NCI-H1417 treated with DMSO at 0.1 percent for 48 hours (cell line): Measurements from ENCODE around the gene SLC48A1.

Experiments
- DNase-seq: peaks from one replicate; lab custom pipeline; 2025; lab: John Stamatoyannopoulos, UW

SLC48A1 gene

DNA sequence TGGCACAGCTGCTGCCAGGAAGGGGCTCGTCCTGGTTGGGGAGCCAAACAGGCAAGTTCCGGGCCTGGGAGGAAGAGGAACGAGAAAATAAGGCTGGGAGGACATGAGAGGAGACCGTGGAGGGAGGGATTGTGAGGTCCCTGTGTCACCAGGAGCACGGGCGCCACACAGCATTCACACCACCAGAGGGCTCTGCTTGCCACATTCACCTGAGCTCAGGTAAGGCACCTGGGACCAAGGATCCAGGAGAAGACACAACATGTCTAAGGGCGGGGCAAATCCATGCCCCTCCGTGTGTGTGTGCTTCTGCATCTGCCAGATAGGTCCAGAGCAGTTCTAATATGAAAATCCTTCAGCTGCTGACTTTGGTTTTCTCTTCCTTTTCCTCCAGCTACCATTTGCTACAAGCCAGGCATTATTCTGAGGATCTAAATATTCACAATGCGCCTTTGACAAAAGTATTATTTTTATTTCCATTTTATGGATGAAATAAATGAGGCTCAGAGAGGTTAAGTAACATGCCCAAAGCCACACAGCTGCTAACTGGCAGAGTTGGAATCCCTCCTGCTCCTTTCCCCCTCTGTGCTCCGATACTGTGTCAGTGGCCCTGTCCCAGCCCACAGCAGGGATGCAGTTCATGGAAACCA, 28.9 kb upstream of the SLC48A1 start:
- DNase-seq: peak; percentile 43

- no peak for DNase-seq
Observed at GRCh38 chr12:47744778-47745436, 28.1 kb upstream of the SLC48A1 start.

GRCh38 chr12:47745485-47746041, 27.5 kb upstream of the SLC48A1 start:
- DNase-seq: no peak

GRCh38 chr12:47746073-47746472, 27.0 kb upstream of the SLC48A1 start:
- no peak for DNase-seq

GRCh38 chr12:47746523-47746922, 26.5 kb upstream of the SLC48A1 start:
- DNase-seq: no peak

DNA sequence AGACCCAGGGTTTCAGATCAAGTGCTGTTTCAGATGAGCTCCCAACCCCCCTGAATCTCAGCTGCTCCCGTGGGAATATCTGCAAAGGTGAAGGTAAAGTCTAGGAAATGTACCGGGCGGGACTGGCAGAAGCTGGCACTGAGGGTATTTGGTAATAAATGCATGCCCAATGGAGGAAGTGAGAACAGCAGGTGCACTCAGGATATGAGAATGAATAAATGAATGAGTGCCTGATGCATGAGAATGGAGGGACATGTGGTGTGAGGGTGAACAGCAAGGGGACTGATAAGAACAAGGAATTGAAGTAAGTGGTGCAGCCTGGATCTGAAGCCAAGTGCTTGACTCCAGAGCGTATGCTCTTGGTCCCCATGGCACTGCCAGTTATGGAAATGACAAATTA, 25.9 kb upstream of the SLC48A1 start:
- DNase-seq: no peak

- DNase-seq: no peak
Observed at GRCh38 chr12:47747596-47748506, 25.2 kb upstream of the SLC48A1 start.

- DNase-seq: no peak
Observed at GRCh38 chr12:47748507-47748828, 24.6 kb upstream of the SLC48A1 start.

DNA sequence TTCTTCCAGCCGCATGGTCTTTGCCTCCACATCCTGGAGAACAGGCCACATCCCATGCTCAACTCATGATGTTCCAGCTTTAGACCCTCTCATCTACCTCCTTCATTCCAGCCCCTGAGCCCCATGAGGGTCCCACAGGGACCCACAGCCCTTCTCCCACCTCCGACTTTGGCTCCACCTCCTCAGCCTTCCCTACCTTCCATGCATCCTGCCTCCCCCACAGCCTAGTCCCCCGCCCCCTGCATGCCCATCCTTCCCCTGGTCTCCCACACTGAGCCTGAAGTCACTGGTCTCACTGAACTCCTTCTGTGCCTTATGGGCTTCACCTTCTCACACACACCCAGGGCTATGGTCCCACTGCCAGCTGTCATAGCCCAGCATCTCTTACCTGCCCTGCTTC, 24.1 kb upstream of the SLC48A1 start:
- no peak for DNase-seq

DNA sequence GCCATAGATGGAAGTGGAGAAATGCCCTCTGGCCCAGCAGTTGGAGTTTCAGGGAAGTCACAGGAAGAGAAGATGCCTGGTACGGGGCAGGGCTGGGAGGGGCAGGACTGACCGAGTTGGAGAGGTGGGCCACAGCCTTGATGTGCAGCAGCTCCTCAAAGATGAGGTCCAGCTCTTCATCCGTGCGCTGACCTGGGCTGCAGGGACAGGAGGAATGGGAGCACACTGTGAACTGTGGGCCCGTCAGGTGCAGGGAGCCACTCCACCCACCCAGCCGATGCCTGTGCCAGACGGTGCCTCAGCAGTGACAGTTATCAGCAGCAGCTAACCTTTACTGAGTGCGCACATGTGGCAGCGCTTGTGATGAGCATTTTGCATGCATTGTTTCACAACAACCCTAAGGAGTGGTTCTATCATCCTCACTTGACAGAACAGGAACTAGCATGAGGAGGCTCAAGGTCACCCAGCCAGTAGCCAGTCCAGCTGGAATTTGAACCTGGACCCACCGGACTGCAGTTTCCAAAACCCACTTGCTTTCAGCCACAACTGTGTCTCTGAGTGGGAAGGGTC, 22.7 kb upstream of the SLC48A1 start:
- DNase-seq: no peak

DNA sequence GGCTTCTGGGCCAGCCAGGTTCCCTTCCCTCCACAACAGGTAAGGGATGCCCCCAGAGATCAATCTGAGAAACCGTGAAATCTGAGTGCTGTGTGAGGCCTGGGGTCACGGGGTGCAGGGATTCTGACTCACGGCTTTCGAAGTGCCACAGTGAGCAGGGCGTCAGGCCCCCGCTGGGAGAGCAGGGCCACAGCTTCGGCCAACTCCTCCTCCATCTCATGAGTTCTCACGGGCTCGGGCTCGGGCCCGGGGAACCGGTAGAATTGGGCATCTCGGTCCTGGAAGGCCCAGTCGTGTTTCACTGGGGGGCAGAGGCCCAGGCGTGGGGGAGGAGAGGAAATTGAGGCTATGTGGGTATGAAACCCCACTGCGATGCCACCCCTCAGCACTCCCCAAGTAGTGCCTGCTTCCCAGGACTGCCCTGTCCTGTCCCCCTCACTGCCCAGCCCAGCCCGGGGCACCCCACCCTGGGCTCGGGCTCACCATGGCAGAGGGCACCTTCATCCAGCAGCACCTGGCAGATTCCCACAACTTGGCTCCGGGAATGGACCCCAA, 22.0 kb upstream of the SLC48A1 start:
- DNase-seq: no peak

DNA sequence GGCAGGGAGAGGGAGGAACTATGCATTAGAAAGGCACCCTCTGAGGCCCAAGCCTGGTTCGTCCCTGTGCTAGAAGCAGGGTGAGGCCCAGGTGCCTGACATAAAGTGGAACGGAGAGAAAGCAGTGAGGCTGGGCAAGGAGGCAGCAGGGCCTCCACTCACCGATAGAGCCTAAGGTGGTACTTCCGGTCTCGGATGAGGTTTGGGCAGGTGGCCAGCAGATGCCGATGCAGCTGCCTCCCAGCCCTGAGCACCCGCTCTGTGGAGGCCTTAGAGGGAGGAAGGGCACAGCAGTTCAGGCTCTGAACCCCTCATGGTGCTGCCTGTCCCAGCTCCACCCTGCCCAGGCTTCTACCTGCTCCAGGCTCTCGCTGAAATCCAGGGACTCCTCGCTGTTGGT, 21.5 kb upstream of the SLC48A1 start:
- no peak for DNase-seq

- no peak for DNase-seq
Observed at GRCh38 chr12:47752121-47752520, 20.9 kb upstream of the SLC48A1 start.

- DNase-seq: no peak
Observed at GRCh38 chr12:47752552-47752951, 20.5 kb upstream of the SLC48A1 start.

- no peak for DNase-seq
Observed at GRCh38 chr12:47753021-47754001, 19.7 kb upstream of the SLC48A1 start.

DNA sequence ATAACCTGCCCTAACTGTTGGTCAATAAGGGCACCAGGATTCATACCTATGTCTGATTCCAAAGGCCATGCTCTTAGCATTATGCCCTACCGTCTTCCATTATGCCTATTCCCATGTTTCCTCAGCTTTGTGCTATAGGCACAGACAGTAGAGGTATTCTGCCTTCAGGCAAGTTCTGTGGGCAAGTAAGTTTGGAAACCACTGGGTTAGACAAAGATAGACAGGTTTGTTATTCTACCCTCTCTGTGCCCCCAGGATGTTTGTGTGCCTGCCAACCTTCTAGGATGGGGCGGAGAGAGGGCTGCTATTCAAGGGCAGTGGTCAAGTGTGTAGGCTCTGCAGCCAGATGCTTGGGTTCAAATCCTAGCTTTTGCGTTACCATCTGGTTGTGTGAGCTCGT, 18.9 kb upstream of the SLC48A1 start:
- DNase-seq: no peak

DNA sequence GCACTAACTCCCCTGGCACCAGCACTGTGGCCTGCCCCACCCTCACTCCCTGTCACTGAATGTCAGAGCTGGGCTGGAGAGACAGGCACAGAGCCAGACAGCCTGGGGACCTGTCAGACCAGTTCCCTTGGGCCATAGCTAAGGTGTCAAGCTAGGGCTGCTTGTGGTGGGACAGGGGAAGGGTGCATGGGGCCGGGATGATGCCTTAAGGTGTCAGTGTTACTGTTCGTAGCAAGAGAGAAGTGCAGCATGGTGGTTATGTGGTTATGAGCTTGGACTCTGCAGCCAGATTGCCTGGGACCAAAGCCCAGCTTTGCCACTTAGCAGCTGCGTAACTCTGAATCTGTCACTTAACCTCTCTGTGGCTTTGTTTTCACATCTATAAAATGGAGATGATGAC, 18.2 kb upstream of the SLC48A1 start:
- no peak for DNase-seq

GRCh38 chr12:47755655-47756562, 17.1 kb upstream of the SLC48A1 start:
- DNase-seq: no peak

GRCh38 chr12:47757364-47757839, 15.6 kb upstream of the SLC48A1 start:
- DNase-seq: no peak
